DND-41 (cell line): ENCODE data around the gene PTPN12.

ENCODE experiments used
- CTCF ChIP-seq: IDR thresholded peaks from 2 replicates; pipeline ENCODE4 v1.5.1; 2012; ENCODE audit warnings: borderline replicate concordance, low read length, moderate library complexity, mild to moderate bottlenecking; ENCODE audit not compliant: poor library complexity, severe bottlenecking; ENCODE audit errors: extremely low read depth
- EZH2 ChIP-seq: IDR thresholded peaks from 3 replicates; pipeline ENCODE4 v1.6.1; 2012; ENCODE audit warnings: borderline replicate concordance, low read depth, mild to moderate bottlenecking, moderate library complexity, low read length, inconsistent platforms; ENCODE audit not compliant: severe bottlenecking

- no peak for TF ChIP-seq CTCF
- TF ChIP-seq EZH2 = no peak
Measured at GRCh38 chr7:77579797-77580196, 42.7 kb downstream of the PTPN12 start.
